Osteoblast (primary cell): Measurements from ENCODE around the gene TECPR2. TPM values are rescaled to one million over a fixed set of nuclear protein-coding genes. Genes with fewer than 3 reads are reported as not detected.
"Not testable (repeated sequence)": the region's sequence is repeated elsewhere in the genome, so short reads cannot be mapped to it uniquely, and the experiment has no call there.

Experiments used
- DNase-seq: peaks from one replicate; pipeline ENCODE4 v3.0.0; 2011; ENCODE audit warnings: low spot score, mixed read lengths; ENCODE audit not compliant: insufficient read length; ENCODE audit errors: missing footprints
- H2AFZ ChIP-seq: 2 replicates; pipeline ENCODE4 v1.6.0; 2011; ENCODE audit warnings: mild to moderate bottlenecking, low read length
- H3K27ac ChIP-seq: 2 replicates; pipeline ENCODE4 v1.5.1; 2011; ENCODE audit warnings: mild to moderate bottlenecking, low read depth, low read length, moderate library complexity
- H3K27me3 ChIP-seq: 2 replicates; pipeline ENCODE4 v1.6.0; 2012; ENCODE audit warnings: mild to moderate bottlenecking, control low read depth, inconsistent platforms, low read length, moderate library complexity; ENCODE audit not compliant: insufficient read depth
- H3K36me3 ChIP-seq: 2 replicates; pipeline ENCODE4 v1.5.1; 2011; ENCODE audit warnings: mild to moderate bottlenecking, low read length, control low read depth, moderate library complexity; ENCODE audit not compliant: insufficient read depth
- H3K4me1 ChIP-seq: 2 replicates; pipeline ENCODE4 v1.5.1; 2011; ENCODE audit warnings: mild to moderate bottlenecking, low read length, control low read depth, moderate library complexity; ENCODE audit not compliant: insufficient read depth
- H3K4me2 ChIP-seq: 2 replicates; pipeline ENCODE4 v1.6.0; 2011; ENCODE audit warnings: mild to moderate bottlenecking, low read length; ENCODE audit not compliant: insufficient read depth
- H3K4me3 ChIP-seq: fragments of 200-600 bp; sonication (generic); 3 replicates; pipeline ENCODE4 v1.5.1; 2012; ENCODE audit warnings: mild to moderate bottlenecking, low read length, inconsistent platforms; ENCODE audit not compliant: insufficient read depth
- H3K79me2 ChIP-seq: 2 replicates; pipeline ENCODE4 v1.6.0; 2012; ENCODE audit warnings: mild to moderate bottlenecking, low read length, control low read depth, inconsistent platforms; ENCODE audit not compliant: insufficient read depth
- H3K9me3 ChIP-seq: 2 replicates; pipeline ENCODE4 v1.5.1; 2011; ENCODE audit warnings: low read depth, low read length, control low read depth
- H4K20me1 ChIP-seq: 2 replicates; pipeline ENCODE4 v1.6.0; 2012; ENCODE audit warnings: mild to moderate bottlenecking, low read length, control low read depth; ENCODE audit not compliant: insufficient read depth
- CTCF ChIP-seq: IDR thresholded peaks from 2 replicates; pipeline ENCODE4 v1.5.1; 2011; ENCODE audit warnings: mild to moderate bottlenecking, low read depth, low read length, moderate library complexity; ENCODE audit errors: extremely low read depth
- total RNA-seq: library from RNA; depleted of rRNA; stranded (reverse); fragments of >200 nt; gene quantifications from 2 replicates; pipeline ENCODE4 v1.2.3, GENCODE V29; 2012

Gene TECPR2
- total RNA-seq, 1 donor = 13.0 TPM

- peak; percentile 82 for DNase-seq
- no peak overlapping the region for H3K4me3 ChIP-seq
- peaks cover 4% of the 10 kb centered on the region for H3K4me1 ChIP-seq
- H4K20me1 ChIP-seq = no peaks in the 10 kb centered on the region
- H3K27ac ChIP-seq = no peak overlapping the region
- H3K9me3 ChIP-seq = no peaks in the 10 kb centered on the region
- H3K4me2 ChIP-seq = no peak overlapping the region
- H3K36me3 ChIP-seq = no peaks in the 10 kb centered on the region
- peaks cover 8% of the 10 kb centered on the region for H3K27me3 ChIP-seq
- H3K79me2 ChIP-seq = no peaks in the 10 kb centered on the region
- H2AFZ ChIP-seq = peak overlapping the region; percentile 31
- no peak for TF ChIP-seq CTCF
Observed at GRCh38 chr14:102538602-102539543, 176.1 kb downstream of the TECPR2 start.

- H3K4me1 ChIP-seq = peaks cover 4% of the 10 kb centered on the region
- no peak overlapping the region for H3K4me2 ChIP-seq
- H3K4me3 ChIP-seq = no peak overlapping the region
- no peak overlapping the region for H3K27ac ChIP-seq
- H3K27me3 ChIP-seq = peaks cover 16% of the 10 kb centered on the region
- DNase-seq = peak; percentile 88
- H2AFZ ChIP-seq = no peak overlapping the region
- no peaks in the 10 kb centered on the region for H3K79me2 ChIP-seq
- no peaks in the 10 kb centered on the region for H3K36me3 ChIP-seq
- H4K20me1 ChIP-seq = no peaks in the 10 kb centered on the region
- H3K9me3 ChIP-seq = no peaks in the 10 kb centered on the region
- no peak for TF ChIP-seq CTCF
Observed at GRCh38 chr14:102539544-102540314, 177.0 kb downstream of the TECPR2 start.

GRCh38 chr14:102540315-102541028 lies 177.7 kb downstream of the TECPR2 start:
- Histone ChIP-seq H4K20me1 (no peaks in the 10 kb centered on the region), H3K4me3 (no peak overlapping the region)
- DNase-seq = peak; percentile 71

GRCh38 chr14:102541029-102541491 lies 178.3 kb downstream of the TECPR2 start:
- H3K27ac ChIP-seq = not testable (repeated sequence)

More at GRCh38 chr14:102540315-102541028, 177.7 kb downstream of the TECPR2 start:
- Histone ChIP-seq H3K27ac (no peak overlapping the region), H3K36me3 (no peaks in the 10 kb centered on the region), H3K4me1 (peaks cover 4% of the 10 kb centered on the region), H3K79me2 (no peaks in the 10 kb centered on the region), H3K27me3 (peaks cover 24% of the 10 kb centered on the region), H3K4me2 (no peak overlapping the region), H2AFZ (no peak overlapping the region), H3K9me3 (no peaks in the 10 kb centered on the region)
- no peak for TF ChIP-seq CTCF

More at GRCh38 chr14:102541029-102541491, 178.3 kb downstream of the TECPR2 start:
- peaks cover 28% of the 10 kb centered on the region for H3K27me3 ChIP-seq
- H2AFZ ChIP-seq, H3K9me3 ChIP-seq, H3K4me3 ChIP-seq, H3K4me1 ChIP-seq, DNase-seq, H4K20me1 ChIP-seq, H3K4me2 ChIP-seq, H3K36me3 ChIP-seq, H3K79me2 ChIP-seq: not testable (repeated sequence)
